HEK293T (cell line): ENCODE results near the gene IGF2BP3.

Experiments
- ARNT ChIP-seq: fragments of 450-650 bp; IDR thresholded peaks from 2 replicates; pipeline ENCODE4 v1.6.1; 2017; ENCODE audit warnings: mild to moderate bottlenecking
- BHLHE40 ChIP-seq: fragments of 450-650 bp; IDR thresholded peaks from 2 replicates; pipeline ENCODE4 v1.6.1; 2016; ENCODE audit warnings: mild to moderate bottlenecking, moderate library complexity, borderline replicate concordance
- LEF1 ChIP-seq: fragments of 450-650 bp; IDR thresholded peaks from 2 replicates; pipeline ENCODE4 v1.6.1; 2017; ENCODE audit warnings: mild to moderate bottlenecking, borderline replicate concordance
- PKNOX1 ChIP-seq: fragments of 450-650 bp; IDR thresholded peaks from 2 replicates; pipeline ENCODE4 v1.6.1; 2016
- SP1 ChIP-seq: fragments of 450-650 bp; IDR thresholded peaks from 2 replicates; pipeline ENCODE4 v1.6.1; 2017
- TARDBP ChIP-seq: fragments of 450-650 bp; IDR thresholded peaks from 2 replicates; pipeline ENCODE4 v1.6.1; 2016
- ZNF384 ChIP-seq: fragments of 450-650 bp; IDR thresholded peaks from 2 replicates; pipeline ENCODE4 v1.6.1; 2016

DNA sequence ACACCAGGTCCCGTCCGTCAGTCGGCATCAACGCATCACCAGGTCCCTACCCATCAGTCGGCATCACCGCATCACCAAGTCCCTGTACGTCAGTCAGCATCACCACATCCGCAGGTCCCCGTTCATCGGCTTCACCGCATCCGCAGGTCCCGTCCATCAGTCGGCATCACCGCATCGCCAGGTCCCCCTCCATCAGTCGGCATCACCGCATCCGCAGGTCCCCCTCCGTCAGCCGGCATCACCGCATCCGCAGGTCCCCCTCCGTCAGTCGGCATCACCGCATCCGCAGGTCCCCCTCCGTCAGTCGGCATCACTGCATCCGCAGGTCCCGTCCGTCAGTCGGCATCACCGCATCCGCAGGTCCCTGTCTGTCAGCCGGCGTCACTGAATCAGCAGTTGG, 55.1 kb downstream of the IGF2BP3 start:
- TF ChIP-seq SP1 (no peak), LEF1 (no peak), PKNOX1 (no peak), ZNF384 (no peak), BHLHE40 (no peak), ARNT (no peak), TARDBP (no peak)
